NCI-H345 treated with DMSO at 0.1 percent for 48 hours (cell line): Measurements from ENCODE around the gene SV2B.

Experiments used
- DNase-seq: peaks from one replicate; lab custom pipeline; 2025; ENCODE audit not compliant: unreplicated experiment; lab: John Stamatoyannopoulos, UW

Gene SV2B

DNA sequence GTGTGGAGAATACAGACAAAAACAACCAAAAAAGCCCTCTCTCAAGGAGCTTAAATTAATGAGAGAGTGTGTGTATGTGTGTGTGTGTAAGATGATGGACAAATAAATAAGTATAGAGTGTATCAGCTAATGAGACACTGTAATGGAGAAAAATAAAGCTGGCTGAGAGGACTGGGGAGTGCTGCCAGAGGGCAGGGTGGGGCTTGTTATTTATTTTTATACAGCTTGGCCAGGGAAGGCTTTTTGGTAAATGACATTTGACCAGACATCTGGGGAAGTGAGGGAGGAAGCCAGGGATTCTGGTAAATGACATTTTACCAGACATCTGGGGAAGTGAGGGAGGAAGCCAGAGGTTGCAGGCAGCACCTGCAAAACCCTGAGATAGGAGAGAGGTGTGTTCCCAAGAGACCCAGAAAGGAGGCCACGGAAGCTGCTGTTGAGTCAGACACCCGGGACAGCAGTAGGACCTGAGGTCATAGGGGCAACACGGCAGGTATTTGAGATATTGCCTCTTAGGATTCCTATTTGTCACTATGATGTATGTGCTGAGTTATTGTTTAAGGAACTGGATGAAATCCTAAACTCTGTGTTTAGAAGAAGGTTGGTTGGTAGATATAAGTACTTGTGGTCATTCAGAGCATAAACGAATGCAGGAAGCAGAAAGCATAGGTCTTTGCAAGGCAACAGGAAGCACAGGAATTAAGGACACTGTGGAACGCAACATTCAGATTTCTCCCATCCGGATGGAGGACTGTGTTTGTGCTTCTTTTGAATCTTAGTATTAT, 2.7 kb downstream of the SV2B start:
- DNase-seq = no peak

DNA sequence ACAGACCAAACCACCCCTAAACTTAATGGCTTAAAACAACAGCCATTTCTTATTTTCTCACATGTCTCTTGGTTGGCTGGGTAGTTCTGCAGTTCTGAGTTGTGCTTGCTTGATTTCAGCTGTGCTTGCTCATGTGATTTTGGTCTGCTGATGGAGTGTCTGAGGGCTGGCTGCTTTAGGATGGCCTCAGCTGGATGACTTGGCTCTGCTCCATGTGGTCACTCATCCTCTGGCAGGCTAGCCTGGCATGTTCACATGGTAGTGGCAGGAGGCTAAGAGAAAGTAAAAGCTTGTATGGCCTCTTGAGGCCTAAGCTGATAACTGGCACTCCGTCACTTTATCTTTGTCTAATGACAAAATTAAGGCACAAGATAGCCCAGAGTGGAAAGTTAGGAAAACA, 4.1 kb downstream of the SV2B start:
- no peak for DNase-seq

DNA sequence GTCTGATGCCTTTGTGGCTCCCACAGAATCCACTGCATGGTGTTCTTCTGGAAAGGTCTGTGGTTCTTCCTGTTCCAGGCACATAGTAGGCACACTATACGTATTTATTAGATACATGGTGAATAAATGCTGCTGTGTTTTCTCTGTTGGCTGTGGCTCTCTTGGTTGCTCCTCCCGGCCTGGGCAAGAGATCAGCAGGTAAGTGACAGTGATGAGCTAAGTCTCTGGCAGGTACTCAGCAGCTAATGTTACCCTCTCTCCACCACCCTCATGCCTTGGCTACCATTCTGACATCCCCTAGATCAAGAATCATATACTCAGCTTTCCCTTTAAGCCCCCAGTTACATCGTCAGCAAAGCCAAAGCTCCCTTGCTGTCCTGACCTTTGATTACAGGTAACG, 8.4 kb downstream of the SV2B start:
- no peak for DNase-seq

DNA sequence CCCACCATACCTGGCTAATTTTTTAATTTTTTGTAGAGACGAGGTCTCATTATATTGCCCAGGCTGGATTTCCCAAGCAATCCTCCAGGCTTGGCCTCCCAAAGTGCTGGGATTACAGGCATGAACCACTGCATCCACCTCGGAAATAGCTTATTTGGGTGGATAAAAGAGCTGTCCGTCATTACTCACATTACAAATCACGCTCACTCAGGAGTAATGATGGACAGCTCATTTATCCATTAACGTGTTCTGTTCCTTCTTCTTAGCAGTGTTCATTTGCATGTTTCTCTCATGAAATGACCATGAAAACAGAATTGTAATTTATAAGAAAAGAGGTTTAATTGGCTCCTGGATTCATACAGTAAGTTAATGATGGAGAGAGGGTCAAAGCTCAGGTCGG, 9.8 kb downstream of the SV2B start:
- DNase-seq = no peak

DNA sequence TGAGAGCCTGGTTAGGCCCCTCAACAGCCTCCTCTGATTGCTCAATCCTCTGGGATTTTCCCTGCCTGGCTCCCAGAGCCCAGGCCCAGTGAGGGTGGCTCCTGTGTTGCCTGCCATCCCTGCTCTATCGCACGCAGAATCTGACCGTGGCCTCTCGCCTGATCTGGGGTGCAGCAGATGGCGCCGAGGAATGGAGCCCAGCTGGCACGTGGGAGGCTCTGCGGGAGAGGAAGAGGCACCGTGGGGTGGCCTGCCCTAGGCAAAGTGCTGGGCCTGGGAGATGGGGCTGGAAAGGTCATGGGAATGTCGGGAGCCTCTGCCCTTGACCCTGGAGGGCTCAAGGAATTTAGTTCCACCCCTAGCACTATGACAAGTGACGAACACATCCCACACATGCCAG, 10.3 kb downstream of the SV2B start:
- DNase-seq = no peak

DNA sequence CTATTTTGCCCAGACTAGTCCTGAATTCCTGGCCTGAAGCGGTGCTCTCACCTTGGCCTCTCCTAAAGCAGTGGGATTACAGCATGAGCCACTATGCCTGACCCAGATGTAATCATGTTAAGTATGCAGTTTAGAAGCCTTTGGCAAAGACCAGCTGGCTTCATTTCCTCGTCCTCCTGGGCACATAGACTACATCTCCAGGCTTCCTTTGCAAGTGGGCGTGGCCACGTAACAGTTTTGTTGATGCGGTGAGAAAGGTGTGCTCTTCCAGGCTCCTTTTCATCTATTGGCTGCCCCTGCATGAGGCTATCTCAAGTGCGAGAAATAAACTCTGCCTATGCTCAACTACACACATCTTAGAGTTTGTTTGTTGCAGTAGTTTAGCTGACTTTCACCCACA, 13.0 kb downstream of the SV2B start:
- DNase-seq = no peak

GRCh38 chr15:91114301-91114700, 14.2 kb downstream of the SV2B start:
- no peak for DNase-seq

DNA sequence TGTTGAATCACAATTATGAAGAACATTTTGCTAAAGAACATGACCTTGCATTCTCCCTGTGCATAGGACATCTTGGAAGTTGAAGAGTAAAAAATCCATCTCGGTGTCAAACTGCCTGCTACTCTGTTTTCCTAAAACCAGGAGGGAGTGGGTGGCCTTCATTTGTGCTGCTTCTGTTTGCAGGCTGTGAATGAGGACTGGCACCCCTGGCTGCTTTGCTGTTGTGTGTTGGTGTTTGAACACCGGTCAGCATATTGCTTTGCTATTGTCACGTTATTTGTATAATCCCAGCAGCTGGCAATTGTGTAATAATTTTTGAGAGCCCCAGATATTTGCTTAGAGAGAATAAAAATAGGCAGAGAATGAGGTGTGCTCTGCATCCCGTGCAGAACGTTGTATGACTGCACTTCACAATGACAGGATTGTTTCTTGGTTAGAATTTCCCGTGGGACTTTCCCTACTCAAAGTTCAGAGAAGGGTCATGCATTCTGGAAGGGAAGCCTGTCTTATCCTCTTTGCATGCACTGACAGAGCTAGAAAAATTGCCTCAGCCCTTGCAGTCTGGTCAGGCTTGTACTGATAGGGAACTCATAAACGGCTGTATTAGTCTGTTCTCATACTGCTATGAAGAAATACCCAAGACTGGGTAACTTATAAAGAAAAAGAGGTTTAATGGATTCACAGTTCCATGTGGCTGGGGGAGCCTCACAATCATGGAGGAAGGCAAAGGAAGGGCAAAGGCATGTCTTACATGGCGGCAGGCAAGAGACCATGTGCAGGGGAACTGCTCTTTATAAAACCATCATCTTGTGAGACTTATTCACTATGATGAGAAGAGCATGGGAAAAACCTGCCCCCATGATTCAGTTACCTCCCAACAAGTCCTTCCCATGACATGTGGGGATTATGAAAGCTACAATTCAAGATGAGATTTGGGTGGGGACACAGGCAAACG, 16.3 kb downstream of the SV2B start:
- peak; percentile 76 for DNase-seq

DNA sequence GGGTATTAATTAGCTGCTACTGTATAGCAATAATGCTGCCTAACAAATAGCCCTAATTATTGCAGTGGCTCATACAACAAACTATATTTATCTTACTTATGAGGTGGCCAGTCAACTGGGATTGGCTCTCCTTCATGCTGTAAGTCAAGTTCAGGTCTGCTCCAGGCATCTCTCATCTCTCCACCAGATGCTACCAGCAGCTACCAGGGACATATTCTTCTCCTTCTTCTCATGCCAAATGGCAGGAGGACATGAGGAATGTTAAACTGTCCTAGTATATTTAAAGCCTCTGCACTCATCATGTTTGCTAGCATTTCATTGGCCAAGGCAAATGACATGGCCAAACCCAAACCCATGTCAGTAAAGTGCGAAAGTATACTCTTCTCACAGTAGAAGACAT, 17.3 kb downstream of the SV2B start:
- DNase-seq = no peak

DNA sequence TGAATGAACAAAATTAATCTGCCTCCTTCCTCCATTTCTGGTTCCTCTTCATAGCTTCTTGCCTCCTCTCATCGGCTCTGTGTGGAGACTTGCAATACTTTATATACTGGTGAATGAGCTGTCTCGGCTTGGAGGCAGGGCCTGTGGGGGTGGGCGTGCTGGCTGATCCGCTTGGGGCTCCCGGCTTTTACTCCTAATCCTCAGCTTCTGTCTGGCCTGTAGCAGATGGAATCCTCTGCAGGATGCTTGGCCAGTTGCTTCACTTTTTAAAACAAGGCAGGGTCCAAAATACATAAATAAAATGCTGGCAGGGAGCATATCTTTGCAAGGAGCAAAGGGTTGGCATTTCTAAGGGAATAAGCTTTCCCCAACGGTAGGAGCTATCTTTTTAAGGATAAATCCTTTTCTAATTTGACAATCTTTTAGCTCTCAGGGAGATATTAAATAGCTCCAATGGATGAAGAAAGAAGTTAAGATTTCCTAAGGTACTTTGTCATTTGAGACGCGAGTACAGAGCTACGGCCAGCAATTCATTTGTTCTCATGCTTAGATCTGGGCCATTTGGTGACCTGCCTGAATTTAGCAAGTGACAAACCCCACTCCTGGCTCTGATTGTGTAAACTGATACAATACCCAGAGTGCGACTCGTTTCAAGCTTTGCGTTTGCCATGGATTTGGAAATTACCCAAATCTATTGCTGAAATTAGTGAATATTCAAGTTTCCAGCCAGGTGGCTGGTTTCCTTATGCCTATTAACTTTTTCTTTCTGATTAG, 18.9 kb downstream of the SV2B start:
- no peak for DNase-seq

DNA sequence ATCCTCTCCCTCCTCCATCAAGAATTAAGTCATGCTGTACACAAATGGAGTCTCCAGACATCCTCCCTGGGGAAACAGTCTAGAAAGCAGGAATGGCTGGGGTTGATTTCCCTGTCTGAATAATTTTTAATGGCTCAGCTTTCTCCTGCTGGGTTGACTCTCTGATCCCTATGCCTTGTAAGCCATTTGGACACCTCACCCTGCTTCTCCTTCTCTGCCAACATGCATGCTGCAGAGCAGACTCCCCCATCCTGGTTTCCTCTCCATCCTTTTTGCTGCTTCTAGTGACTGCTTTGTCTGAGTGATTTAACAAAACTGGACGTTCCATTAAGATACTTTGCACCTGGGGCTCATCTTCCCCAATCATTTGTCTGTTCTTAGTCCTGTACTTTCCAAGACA, 22.2 kb downstream of the SV2B start:
- no peak for DNase-seq

DNA sequence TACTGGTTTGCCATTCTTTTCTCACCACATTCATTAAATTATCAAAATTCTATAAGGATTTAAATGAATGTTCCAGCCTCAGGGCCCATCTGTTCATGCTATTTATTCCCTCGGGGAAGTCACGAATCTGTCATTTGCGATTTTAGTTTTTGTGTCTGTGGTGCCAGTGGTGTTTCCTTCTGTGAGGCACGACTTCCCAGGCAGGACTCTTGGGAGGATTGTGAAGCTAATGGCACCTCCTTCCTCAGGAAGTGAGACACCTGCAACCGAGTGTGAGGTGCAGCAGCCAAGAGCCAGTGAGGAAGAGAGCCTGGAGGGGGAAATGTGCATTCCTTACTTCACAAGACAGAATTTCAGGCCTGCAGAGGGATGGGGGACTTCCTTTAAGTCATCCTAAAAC, 24.1 kb downstream of the SV2B start:
- no peak for DNase-seq

GRCh38 chr15:91125162-91125561, 25.1 kb downstream of the SV2B start:
- no peak for DNase-seq

- no peak for DNase-seq
Observed at GRCh38 chr15:91126080-91126479, 26.0 kb downstream of the SV2B start.

DNA sequence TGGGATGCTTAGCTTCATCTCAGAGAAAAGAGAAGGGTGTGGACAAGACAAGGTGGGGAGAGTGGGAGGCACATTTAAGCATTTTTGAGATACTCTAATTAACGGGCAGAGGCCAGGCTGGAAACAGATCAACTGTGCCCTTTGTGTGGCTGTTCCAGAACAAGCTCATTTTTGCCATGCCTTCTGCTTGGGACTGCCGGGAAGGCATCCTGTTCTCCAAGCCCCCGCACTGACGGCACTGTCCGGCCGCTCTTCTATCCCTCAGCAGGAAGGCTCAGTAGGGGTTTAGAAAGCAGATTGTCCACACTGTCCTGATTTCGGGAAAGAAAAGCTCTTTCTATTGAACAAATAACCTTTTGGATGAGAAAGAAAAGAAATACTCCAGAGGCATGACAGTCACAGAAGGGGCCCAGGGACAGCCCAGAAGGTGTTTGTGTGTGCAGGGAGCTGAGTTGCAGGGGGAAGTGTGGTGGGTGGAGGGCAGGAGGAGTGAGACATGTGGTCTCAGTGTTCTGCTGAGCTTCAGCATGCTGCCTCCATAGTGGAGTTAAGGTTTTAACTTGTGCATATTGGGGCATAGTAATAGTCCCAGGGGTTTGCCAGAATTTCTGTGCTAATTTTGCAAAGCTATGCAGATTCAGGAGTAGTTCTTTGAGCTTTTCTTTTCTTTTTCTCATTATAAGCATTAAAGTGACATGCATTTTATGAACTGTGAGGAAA, 27.3 kb downstream of the SV2B start:
- no peak for DNase-seq

DNA sequence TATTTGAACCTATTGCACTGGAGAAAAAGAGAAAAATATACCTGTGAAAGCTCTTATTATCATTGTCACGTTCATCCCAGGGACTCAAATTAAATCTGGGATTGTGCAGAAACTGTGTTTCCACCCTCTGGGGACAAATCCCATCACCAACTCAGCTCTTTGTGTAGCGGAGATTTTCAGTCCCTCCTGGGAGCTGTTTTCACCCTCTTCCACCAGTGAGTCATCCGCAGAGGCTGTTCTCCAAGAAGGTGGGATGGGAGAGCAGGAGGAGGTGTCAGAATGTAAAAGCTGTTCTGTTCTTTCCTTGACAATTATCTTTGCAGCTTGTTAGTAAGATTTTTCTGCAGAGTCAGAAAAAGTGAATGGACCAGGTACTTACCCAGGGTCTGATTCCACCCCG, 28.0 kb downstream of the SV2B start:
- DNase-seq = no peak

GRCh38 chr15:91129436-91129835, 29.4 kb downstream of the SV2B start:
- no peak for DNase-seq

DNA sequence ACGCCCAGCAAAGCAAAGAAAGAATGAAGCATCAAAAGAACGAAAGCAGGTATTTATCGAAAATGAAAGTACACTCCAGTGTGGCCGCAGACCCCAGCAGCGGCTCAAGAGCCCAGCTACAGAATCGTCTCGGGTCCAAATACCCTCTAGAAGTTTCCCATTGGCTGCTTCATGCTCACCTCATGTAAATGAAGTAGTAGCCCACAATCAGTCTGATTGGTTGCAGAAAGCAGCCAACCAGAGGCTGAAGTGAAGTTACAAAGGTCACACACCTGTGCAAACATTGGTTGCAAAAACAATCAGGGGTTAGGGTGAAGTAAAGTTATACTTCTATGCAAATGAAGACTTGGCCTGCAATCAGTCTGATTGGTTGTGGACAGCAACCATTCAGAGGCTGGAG, 32.0 kb downstream of the SV2B start:
- no peak for DNase-seq

DNA sequence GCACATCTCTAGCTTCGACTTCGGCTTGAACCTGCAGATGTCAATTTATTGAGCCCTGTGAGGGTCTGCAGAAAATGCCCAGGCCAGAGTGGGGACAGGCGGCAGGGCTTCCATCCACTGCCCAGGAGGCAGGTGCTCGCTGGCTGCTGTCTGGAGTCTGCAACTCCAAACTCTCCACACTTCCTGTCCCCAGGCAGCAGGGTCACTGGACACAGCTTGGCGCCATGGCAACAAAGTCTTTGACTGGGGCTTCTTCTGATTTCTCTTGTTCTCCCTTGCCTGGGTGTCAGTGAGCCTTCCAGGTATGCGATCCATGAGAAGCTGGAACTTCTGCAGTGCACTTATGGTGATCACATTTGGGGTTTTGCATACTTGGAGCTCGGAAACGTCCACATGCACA, 33.5 kb downstream of the SV2B start:
- no peak for DNase-seq

DNA sequence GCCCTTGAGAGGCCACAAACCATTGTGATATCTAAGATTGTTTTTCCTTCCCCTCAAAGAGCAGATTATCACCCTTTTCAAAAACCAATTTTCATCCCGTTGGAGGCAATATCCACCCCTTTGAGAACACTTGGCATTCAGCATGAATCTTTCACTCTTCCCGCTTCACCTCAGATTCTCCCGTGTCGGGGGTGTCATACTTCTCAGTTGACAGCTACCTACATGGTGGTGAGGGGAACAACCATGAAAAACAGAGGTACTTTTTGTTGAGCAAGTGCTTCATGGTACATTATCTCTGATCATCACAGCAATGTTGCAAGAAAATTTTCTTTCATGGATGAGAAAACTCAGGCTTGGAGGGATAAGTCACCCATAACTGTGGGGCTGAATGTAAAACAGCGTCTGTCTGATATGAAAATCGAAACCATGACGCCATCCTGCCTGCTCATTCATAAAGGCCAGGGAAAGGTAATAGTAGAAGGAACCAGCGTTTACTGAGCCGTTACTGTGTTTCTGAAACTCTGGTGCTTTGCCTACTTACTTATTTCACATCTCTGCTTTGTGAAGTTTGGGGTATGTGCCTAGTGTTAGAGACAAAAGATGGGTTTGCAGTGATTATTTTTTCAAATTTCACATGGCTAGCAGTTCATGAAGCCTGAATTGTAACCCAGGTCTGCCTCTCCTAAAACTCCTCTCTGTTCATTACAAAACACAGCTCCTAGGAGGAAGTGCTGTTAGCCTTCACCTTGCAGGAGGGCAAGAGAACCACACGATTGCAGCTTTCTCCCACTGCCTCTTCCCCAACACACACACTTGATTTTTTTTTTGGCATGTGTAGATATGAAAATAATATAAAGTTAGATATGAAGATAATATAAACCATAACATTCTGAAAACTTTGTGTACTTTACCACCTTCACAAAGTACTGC, 35.4 kb downstream of the SV2B start:
- no peak for DNase-seq
